ENCODE measurements around the gene MTMR11. TPM values are rescaled to one million over a fixed set of nuclear protein-coding genes. Genes with fewer than 3 reads are reported as not detected.

The MTMR11 gene, protein sequence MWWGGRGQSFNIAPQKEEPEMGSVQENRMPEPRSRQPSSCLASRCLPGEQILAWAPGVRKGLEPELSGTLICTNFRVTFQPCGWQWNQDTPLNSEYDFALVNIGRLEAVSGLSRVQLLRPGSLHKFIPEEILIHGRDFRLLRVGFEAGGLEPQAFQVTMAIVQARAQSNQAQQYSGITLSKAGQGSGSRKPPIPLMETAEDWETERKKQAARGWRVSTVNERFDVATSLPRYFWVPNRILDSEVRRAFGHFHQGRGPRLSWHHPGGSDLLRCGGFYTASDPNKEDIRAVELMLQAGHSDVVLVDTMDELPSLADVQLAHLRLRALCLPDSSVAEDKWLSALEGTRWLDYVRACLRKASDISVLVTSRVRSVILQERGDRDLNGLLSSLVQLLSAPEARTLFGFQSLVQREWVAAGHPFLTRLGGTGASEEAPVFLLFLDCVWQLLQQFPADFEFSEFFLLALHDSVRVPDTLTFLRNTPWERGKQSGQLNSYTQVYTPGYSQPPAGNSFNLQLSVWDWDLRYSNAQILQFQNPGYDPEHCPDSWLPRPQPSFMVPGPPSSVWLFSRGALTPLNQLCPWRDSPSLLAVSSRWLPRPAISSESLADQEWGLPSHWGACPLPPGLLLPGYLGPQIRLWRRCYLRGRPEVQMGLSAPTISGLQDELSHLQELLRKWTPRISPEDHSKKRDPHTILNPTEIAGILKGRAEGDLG
- total RNA-seq, result 1.1 and 2.0 TPM in 2 replicates

DNA sequence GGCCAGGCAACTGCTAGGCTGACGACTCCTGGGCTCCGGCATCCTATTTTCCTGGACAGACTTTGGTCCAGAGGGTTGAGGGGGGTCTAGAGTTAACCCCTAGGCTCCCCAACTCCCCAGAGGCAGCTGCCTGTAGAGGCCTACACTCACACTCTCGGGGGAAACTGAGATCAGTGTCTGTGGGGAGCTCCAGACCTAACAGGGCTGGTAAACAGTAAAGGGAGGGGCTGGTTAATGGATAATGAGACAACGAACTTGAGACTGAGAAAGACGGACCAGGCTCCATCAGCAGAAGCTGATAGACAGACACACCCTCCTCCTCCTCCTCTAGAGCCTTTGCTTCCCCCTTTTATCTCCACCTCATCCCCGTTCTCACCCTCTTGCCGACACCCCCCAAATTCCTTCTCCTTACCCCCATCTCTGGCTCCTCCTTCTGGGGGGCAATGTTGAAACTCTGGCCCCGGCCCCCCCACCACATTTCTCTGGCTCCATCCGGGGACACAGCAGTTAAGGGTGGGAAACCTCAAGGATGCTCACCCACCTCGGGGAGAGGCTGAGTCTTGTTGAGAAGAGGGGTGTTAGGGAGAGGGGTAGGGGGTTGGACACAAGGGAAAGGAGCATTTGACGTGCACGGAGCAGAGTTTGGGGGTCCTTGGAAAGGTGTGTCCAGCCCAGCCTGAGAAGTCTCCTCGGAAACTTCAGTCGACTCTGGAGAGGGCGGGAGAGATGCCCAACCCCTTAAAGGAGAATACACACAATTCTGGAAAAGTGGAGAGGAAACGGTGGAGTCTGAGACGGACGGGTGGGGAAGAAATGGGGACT, at the start of gene MTMR11:
Gene MTMR11, minus strand, starts transcription at position 710 of the 822 bp plus-strand sequence. Its CDS starts 232 bp downstream, at position 478.
- peak; percentile 33 for DNase-seq (ENCODE audit: low read depth)
- H3K27me3 ChIP-seq (ENCODE audit: control insufficient read depth, insufficient read depth, low read length), result no peaks in the 10 kb centered on the region
- FAIRE-seq, result no peak
- peak within 1 kb of the TSS; percentile 55 for H3K4me3 ChIP-seq (ENCODE audit: low read depth, low read length)
- TF ChIP-seq, protein P1, sequence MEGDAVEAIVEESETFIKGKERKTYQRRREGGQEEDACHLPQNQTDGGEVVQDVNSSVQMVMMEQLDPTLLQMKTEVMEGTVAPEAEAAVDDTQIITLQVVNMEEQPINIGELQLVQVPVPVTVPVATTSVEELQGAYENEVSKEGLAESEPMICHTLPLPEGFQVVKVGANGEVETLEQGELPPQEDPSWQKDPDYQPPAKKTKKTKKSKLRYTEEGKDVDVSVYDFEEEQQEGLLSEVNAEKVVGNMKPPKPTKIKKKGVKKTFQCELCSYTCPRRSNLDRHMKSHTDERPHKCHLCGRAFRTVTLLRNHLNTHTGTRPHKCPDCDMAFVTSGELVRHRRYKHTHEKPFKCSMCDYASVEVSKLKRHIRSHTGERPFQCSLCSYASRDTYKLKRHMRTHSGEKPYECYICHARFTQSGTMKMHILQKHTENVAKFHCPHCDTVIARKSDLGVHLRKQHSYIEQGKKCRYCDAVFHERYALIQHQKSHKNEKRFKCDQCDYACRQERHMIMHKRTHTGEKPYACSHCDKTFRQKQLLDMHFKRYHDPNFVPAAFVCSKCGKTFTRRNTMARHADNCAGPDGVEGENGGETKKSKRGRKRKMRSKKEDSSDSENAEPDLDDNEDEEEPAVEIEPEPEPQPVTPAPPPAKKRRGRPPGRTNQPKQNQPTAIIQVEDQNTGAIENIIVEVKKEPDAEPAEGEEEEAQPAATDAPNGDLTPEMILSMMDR (IDR thresholded peaks at IDR 0.05; ENCODE audit: insufficient read depth, low read length, severe bottlenecking), result no peak
- H3K36me3 ChIP-seq (ENCODE audit: control insufficient read depth, insufficient read depth, low read length), result no peaks in the 10 kb centered on the region

- TF ChIP-seq, protein P1 (IDR thresholded peaks at IDR 0.05; ENCODE audit: insufficient read depth, low read length, severe bottlenecking), result no peak
- no peak for DNase-seq (ENCODE audit: low read depth)
- FAIRE-seq, result no peak
- no peak overlapping the region for H3K4me3 ChIP-seq (ENCODE audit: low read depth, low read length)
- no peaks in the 10 kb centered on the region for H3K27me3 ChIP-seq (ENCODE audit: control insufficient read depth, insufficient read depth, low read length)
- peaks cover 2% of the 10 kb centered on the region for H3K36me3 ChIP-seq (ENCODE audit: control insufficient read depth, insufficient read depth, low read length)
These were observed 43.4 kb upstream of the MTMR11 start for GRCh38 chr1:149979972-149980540.

DNA sequence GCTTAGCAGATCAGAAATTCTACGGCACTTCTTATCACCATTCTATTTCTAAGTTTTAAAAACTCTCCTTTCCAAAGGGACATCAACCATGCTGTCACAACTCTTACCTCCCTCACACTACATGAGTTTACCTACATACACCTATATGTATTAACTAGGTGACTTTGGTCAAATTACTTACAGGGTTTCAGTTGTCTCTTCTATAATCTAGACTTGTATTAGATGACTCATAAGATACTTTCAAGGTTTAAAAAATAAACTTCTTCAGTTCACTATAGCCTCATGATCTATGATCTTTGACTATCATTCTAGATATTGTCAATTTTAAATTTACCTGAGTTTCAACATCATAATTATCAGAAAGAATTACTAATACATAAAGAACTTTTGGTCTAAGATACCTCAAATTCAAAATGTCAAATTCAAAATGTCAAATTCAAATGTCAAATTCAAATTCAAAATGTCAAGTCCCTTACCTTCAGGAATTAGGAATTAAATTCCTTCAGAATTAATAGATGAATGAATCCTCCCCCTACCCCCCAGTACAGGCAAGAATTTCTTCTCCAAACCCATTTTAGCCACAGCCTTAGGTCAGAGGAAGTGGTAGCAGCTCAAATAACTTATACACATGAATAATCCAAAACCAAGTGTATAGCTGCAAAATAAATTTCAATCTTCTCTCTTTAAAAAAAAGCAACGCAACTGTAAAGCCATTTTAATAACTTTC, 42.7 kb upstream of the MTMR11 start:
- Histone ChIP-seq H3K4me3 (ENCODE audit: low read depth, low read length) (no peak overlapping the region), H3K27me3 (ENCODE audit: control insufficient read depth, insufficient read depth, low read length) (no peaks in the 10 kb centered on the region), H3K36me3 (ENCODE audit: control insufficient read depth, insufficient read depth, low read length) (peaks cover 5% of the 10 kb centered on the region)
- DNase-seq (ENCODE audit: low read depth), result no peak
- FAIRE-seq, result no peak
- TF ChIP-seq, protein P1 (IDR thresholded peaks at IDR 0.05; ENCODE audit: insufficient read depth, low read length, severe bottlenecking), result no peak

GRCh38 chr1:149978547-149979023, 41.9 kb upstream of the MTMR11 start:
- FAIRE-seq, result no peak
- no peak for DNase-seq (ENCODE audit: low read depth)
- Histone ChIP-seq H3K4me3 (ENCODE audit: low read depth, low read length) (no peak overlapping the region), H3K27me3 (ENCODE audit: control insufficient read depth, insufficient read depth, low read length) (no peaks in the 10 kb centered on the region), H3K36me3 (ENCODE audit: control insufficient read depth, insufficient read depth, low read length) (peaks cover 8% of the 10 kb centered on the region)
- TF ChIP-seq, protein P1 (IDR thresholded peaks at IDR 0.05; ENCODE audit: insufficient read depth, low read length, severe bottlenecking), result no peak

DNA sequence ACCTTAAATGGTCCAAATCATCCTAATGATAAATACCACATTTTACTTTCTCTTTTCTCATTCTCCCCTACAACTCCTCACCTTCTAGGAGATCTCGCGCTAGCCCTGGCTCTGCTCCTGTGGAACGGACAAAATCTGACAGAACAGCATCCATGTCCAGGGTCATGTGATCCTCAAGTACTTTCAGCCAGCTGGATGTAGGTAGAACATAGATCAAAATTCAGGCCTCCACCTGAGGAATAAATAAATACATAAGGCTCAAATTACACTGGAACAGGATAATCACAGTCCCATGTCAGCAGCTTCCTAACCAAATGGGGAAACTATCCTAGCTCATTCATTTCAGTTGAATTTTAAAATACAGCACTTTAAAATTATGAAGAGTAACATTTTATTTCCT, 40.7 kb upstream of the MTMR11 start:
- TF ChIP-seq, protein P1 (IDR thresholded peaks at IDR 0.05; ENCODE audit: insufficient read depth, low read length, severe bottlenecking), result no peak
- FAIRE-seq (no peak), DNase-seq (ENCODE audit: low read depth) (no peak)
- H3K27me3 ChIP-seq (ENCODE audit: control insufficient read depth, insufficient read depth, low read length), result no peaks in the 10 kb centered on the region
- no peak overlapping the region for H3K4me3 ChIP-seq (ENCODE audit: low read depth, low read length)
- H3K36me3 ChIP-seq (ENCODE audit: control insufficient read depth, insufficient read depth, low read length), result peaks cover 10% of the 10 kb centered on the region

All from bronchial epithelial cell (primary cell).